ENCODE measurements around the gene ST6GALNAC1. TPM values are rescaled to one million over a fixed set of nuclear protein-coding genes. Genes with fewer than 3 reads are reported as not detected.

ST6GALNAC1 gene
- total RNA-seq, 1 donor from 2014 or later, result 3.4 TPM

DNA sequence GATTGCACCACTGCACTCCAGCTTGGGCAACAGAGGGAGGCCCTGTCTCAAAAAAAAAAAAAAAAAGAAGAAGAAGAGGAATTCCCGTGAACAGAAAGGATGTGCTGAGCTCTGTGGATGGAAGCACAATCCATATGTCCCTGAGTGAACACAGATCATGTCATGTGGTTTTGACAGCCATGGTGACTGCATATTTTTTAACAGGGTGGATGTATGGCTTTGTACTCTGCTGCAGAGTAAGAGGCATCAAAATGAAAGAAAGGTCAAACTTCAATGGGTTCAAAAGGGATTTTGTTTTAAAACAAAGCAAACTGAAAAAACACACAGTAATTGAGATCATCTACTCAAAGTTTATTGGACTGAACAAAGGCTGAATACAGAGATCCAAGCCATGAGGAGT lies 35.7 kb upstream of the ST6GALNAC1 start:
- no peaks in the 10 kb centered on the region for H3K9me3 ChIP-seq
- H3K4me1 ChIP-seq, result no peaks in the 10 kb centered on the region
- H3K27ac ChIP-seq, result no peak overlapping the region
- intact Hi-C loops (cut with DNase I), result no loop called here
- H3K27me3 ChIP-seq, result no peaks in the 10 kb centered on the region
- TF ChIP-seq, protein P1, sequence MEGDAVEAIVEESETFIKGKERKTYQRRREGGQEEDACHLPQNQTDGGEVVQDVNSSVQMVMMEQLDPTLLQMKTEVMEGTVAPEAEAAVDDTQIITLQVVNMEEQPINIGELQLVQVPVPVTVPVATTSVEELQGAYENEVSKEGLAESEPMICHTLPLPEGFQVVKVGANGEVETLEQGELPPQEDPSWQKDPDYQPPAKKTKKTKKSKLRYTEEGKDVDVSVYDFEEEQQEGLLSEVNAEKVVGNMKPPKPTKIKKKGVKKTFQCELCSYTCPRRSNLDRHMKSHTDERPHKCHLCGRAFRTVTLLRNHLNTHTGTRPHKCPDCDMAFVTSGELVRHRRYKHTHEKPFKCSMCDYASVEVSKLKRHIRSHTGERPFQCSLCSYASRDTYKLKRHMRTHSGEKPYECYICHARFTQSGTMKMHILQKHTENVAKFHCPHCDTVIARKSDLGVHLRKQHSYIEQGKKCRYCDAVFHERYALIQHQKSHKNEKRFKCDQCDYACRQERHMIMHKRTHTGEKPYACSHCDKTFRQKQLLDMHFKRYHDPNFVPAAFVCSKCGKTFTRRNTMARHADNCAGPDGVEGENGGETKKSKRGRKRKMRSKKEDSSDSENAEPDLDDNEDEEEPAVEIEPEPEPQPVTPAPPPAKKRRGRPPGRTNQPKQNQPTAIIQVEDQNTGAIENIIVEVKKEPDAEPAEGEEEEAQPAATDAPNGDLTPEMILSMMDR (IDR thresholded peaks at IDR 0.05), result no peak
- peaks cover 51 to 66% of the 10 kb centered on the region in 2 donors for H3K36me3 ChIP-seq
- DNase-seq (ENCODE audit: low spot score in 2 of 2), result no peak
- H3K4me3 ChIP-seq, result no peak overlapping the region

DNA sequence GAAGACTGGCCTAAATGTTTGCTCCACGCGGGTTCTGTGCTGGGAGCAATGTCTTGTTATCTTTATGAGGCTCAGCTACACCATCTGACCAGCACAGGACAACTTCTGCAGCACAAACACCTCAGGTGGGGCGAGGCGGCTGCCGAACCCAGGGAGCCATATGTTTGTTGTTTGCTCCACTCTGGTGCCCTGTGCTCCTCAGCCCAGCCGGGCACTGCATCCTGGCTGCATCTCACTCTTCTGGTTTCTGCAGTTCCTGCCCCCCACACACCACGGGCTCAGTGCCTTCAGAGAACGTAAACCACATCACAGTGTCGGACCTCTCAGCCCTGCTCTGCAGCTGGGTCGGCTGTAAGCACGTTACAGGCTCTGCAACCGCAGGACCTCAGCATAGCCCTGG lies 34.8 kb upstream of the ST6GALNAC1 start:
- Histone ChIP-seq H3K9me3 (no peaks in the 10 kb centered on the region), H3K4me3 (no peak overlapping the region), H3K27me3 (no peaks in the 10 kb centered on the region), H3K27ac (no peak overlapping the region), H3K4me1 (no peaks in the 10 kb centered on the region), H3K36me3 (peaks cover 43 to 57% of the 10 kb centered on the region in 2 donors)
- TF ChIP-seq, protein P1 (IDR thresholded peaks at IDR 0.05), result no peak
- DNase-seq (ENCODE audit: low spot score in 2 of 2), result no peak
- intact Hi-C loops (cut with DNase I), result no loop called here

DNA sequence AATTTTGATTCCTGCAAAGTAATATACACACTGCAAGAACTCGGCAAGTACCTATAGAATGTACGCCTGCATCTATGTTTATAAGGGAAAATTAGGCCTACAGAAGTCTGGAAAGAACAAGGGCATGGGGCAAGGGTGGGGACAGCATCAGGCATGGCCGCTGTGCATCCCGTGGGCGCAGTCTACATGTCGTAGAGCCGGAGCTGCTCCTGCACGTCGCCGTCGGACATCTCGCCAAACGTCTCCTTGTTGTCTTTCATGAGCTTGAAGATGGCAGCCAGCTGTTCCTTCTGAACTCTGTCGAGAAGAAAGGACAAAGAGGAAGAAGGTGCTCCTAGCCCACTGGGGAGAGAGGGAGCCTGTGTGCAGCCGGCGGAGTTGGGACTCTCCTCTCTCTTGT lies 33.8 kb upstream of the ST6GALNAC1 start:
- Histone ChIP-seq H3K36me3 (peaks cover 36 to 48% of the 10 kb centered on the region in 2 donors), H3K4me3 (no peak overlapping the region), H3K27me3 (no peaks in the 10 kb centered on the region), H3K9me3 (no peaks in the 10 kb centered on the region), H3K27ac (no peak overlapping the region), H3K4me1 (peaks cover 0 to 4% of the 10 kb centered on the region in 2 donors)
- TF ChIP-seq, protein P1 (IDR thresholded peaks at IDR 0.05), result no peak
- DNase-seq (ENCODE audit: low spot score in 2 of 2), result no peak
- intact Hi-C loops (cut with DNase I), result no loop called here

DNA sequence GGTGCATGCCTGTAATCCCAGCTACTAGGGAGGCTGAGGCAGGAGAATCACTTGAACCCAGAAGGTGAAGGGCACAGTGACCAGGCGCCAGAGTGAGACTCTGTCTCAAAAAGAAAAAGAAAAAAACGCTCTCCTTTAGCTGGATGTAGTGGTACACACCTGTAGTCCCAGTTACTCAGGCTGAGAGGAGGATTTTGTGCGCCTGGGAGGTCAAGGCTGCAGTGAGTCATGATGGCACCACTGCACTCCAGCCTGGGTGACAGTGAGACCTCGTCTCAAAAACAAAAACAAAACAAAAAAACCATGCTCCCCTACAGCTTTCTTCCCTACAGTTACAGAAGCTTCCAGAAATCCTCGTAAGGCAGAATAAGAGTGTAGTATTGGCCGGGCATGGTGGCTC lies 33.1 kb upstream of the ST6GALNAC1 start:
- Histone ChIP-seq H3K9me3 (no peaks in the 10 kb centered on the region), H3K27ac (no peak overlapping the region), H3K4me3 (no peak overlapping the region), H3K27me3 (no peaks in the 10 kb centered on the region), H3K36me3 (peaks cover 32 to 40% of the 10 kb centered on the region in 2 donors), H3K4me1 (peaks cover 0 to 8% of the 10 kb centered on the region in 2 donors)
- intact Hi-C loops (cut with DNase I), result no loop called here
- DNase-seq (ENCODE audit: low spot score in 2 of 2), result no peak
- TF ChIP-seq, protein P1 (IDR thresholded peaks at IDR 0.05), result no peak

DNA sequence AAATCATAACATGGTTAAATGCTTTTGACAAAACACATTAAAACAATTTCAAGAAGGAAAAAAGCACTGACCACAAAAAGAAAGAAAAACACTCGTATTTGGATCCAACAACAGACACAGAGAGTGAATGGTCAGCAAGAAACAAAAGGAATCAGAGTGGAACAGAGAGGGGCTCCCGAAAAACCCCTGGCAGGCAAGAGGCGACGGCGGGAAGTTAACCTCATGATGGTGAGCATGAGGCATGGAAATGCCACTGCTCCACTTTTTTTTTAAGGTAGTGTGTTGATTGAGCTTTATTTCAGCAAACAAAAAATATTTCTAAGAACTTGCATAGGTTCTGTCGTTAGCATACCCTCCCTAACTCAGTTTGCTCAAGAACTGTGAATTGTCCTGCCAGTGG lies 32.1 kb upstream of the ST6GALNAC1 start:
- Histone ChIP-seq H3K9me3 (no peaks in the 10 kb centered on the region), H3K27me3 (no peaks in the 10 kb centered on the region), H3K36me3 (peaks cover 32% of the 10 kb centered on the region in 2 donors), H3K27ac (no peak overlapping the region), H3K4me1 (peaks cover 0 to 8% of the 10 kb centered on the region in 2 donors), H3K4me3 (no peak overlapping the region)
- intact Hi-C loops (cut with DNase I), result no loop called here
- TF ChIP-seq, protein P1 (IDR thresholded peaks at IDR 0.05), result no peak
- no peak for DNase-seq (ENCODE audit: low spot score in 2 of 2)

DNA sequence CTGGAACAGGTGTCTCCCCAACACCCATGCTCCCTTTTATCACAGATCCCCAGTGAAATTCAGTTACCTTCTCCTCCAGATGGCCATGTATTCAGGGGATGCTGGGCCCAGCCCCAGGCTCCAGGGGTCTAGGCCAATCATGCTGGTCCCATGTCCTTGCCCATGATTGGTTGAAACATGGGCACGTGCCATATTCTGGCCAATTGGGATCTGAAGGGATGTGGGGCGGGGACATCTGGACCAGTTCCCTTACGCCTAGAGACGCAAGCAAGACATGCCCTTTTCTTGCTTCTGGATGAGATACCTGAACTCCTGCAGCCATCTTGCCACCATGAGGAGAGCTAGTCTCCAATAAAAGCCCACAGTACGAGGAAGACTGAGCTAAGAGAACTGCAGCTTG lies 31.0 kb upstream of the ST6GALNAC1 start:
- H3K27ac ChIP-seq, result no peak overlapping the region
- peaks cover 30 to 32% of the 10 kb centered on the region in 2 donors for H3K36me3 ChIP-seq
- intact Hi-C loops (cut with DNase I), result loop anchor here (5.0 kb wide), 1 partner anchor 38 kb away; the partner anchor contains the start of gene MXRA7
- TF ChIP-seq, protein P1 (IDR thresholded peaks at IDR 0.05), result no peak
- H3K27me3 ChIP-seq, result no peaks in the 10 kb centered on the region
- H3K4me1 ChIP-seq, result peaks cover 0 to 8% of the 10 kb centered on the region in 2 donors
- H3K4me3 ChIP-seq, result no peak overlapping the region
- no peaks in the 10 kb centered on the region for H3K9me3 ChIP-seq
- no peak for DNase-seq (ENCODE audit: low spot score in 2 of 2)
